ENCODE measurements around the gene TET3. TPM values are rescaled to one million over a fixed set of nuclear protein-coding genes. Genes with fewer than 3 reads are reported as not detected.

Gene TET3
- total and polyA plus RNA-seq, 2 donors (not counting 3 experiments of a cell fraction or from before 2014, with no cell fraction given): 3.4 to 15.6 TPM

- no peaks in the 10 kb centered on the region for H4K20me1 ChIP-seq (replicated peaks; ENCODE audit: control insufficient read depth, extremely low read depth, insufficient read depth, low read length)
- no peak overlapping the region for H2AFZ ChIP-seq (ENCODE audit: low read depth, low read length)
- H3K4me3 ChIP-seq (replicated peaks in 1 of 3; ENCODE audit: insufficient read depth in 1 of 3, low read depth in 1 of 3, low read length in 3 of 3): no peak overlapping the region
- no peaks in the 10 kb centered on the region for H3K9me1 ChIP-seq (replicated peaks; ENCODE audit: control insufficient read depth, extremely low read depth, insufficient read depth, low read length)
- H3K9me3 ChIP-seq (replicated peaks; ENCODE audit: control insufficient read depth, insufficient read depth, low read length): no peaks in the 10 kb centered on the region
- BruUV-seq (replicated peaks): no TSS peak
- ChIA-PET CTCF (no interaction called here), POLR2A (no interaction called here)
- peaks cover 9% of the 10 kb centered on the region for H3K79me2 ChIP-seq (ENCODE audit: control insufficient read depth, insufficient read depth, low read length)
- H3K27me3 ChIP-seq (ENCODE audit: control insufficient read depth in 2 of 2, insufficient read depth in 2 of 2, low read length in 2 of 2): no peaks in the 10 kb centered on the region
- DNase-seq (ENCODE audit: low read depth, low spot score) (no peak), FAIRE-seq (no peak)
- H3K4me1 ChIP-seq (ENCODE audit: control insufficient read depth, extremely low read depth, insufficient read depth, low read length): no peaks in the 10 kb centered on the region
- no peak overlapping the region for H3K4me2 ChIP-seq (ENCODE audit: insufficient read depth, low read length)
- intact Hi-C loops (cut with micrococcal nuclease) (no loop called here), dilution Hi-C loops (cut with MboI; ENCODE audit: extremely low pct_ligation_motif_present, low sequenced_read_pairs) (no loop called here)
- H3K9ac ChIP-seq (replicated peaks; ENCODE audit: extremely low read depth, insufficient read depth, low read length): no peak overlapping the region
- TF ChIP-seq MAX (IDR thresholded peaks at IDR 0.05; ENCODE audit: insufficient read depth, insufficient read length): no peak
- no peak for TF ChIP-seq EZH2 (IDR thresholded peaks at IDR 0.05; ENCODE audit: borderline replicate concordance, low read depth, low read length, severe bottlenecking)
- TF ChIP-seq CTCF (IDR thresholded peaks at IDR 0.05; ENCODE audit: extremely low read depth in 1 of 2, insufficient read depth in 1 of 2, low read depth in 1 of 2, low read length in 2 of 2): no peak
- TF ChIP-seq POLR2AphosphoS5 (IDR thresholded peaks at IDR 0.05; ENCODE audit: insufficient read depth, low read depth, low read length): no peak
- no peak for TF ChIP-seq MYC (IDR thresholded peaks at IDR 0.05; ENCODE audit: low read depth, low read length)
- no peaks in the 10 kb centered on the region for H3K36me3 ChIP-seq (ENCODE audit: control insufficient read depth in 2 of 2, extremely low read depth in 1 of 2, insufficient read depth in 2 of 2, low read length in 2 of 2)
- H3K27ac ChIP-seq (ENCODE audit: insufficient read depth, low read depth, low read length): no peak overlapping the region
Measured at GRCh38 chr2:74028290-74028689, 43.6 kb downstream of the TET3 start.

DNA sequence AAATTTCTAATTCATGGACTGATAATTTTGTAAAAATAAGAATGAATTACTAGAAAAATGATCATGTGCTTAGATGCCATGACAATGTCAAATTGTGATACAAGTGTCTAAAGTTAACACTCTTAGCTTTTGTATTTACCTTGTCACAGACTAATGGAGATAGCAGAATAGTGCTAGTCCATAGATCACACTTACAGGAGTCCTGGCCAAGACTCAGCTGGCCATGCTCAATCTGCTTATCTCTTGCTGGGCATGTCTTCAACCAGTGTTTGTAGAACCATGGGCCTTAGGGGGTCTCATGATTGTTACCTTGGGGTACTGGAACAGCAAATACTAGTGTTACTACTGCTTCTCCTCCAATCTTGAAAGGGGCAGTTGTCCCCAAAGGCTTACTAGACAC is 44.0 kb downstream of the TET3 start:
- ChIA-PET POLR2A (no interaction called here), CTCF (no interaction called here)
- H3K4me2 ChIP-seq (ENCODE audit: insufficient read depth, low read length): no peak overlapping the region

More for the DNA sequence above, 44.0 kb downstream of the TET3 start:
- intact Hi-C loops (cut with micrococcal nuclease) (no loop called here), dilution Hi-C loops (cut with MboI; ENCODE audit: extremely low pct_ligation_motif_present, low sequenced_read_pairs) (no loop called here)
- Histone ChIP-seq H3K9ac (replicated peaks; ENCODE audit: extremely low read depth, insufficient read depth, low read length) (no peak overlapping the region), H3K79me2 (ENCODE audit: control insufficient read depth, insufficient read depth, low read length) (peaks cover 7% of the 10 kb centered on the region), H3K9me3 (replicated peaks; ENCODE audit: control insufficient read depth, insufficient read depth, low read length) (no peaks in the 10 kb centered on the region), H3K27me3 (ENCODE audit: control insufficient read depth in 2 of 2, insufficient read depth in 2 of 2, low read length in 2 of 2) (no peaks in the 10 kb centered on the region), H2AFZ (ENCODE audit: low read depth, low read length) (no peak overlapping the region), H3K27ac (ENCODE audit: insufficient read depth, low read depth, low read length) (no peak overlapping the region), H3K4me1 (ENCODE audit: control insufficient read depth, extremely low read depth, insufficient read depth, low read length) (no peaks in the 10 kb centered on the region), H3K36me3 (ENCODE audit: control insufficient read depth in 2 of 2, extremely low read depth in 1 of 2, insufficient read depth in 2 of 2, low read length in 2 of 2) (no peaks in the 10 kb centered on the region), H3K9me1 (replicated peaks; ENCODE audit: control insufficient read depth, extremely low read depth, insufficient read depth, low read length) (no peaks in the 10 kb centered on the region), H4K20me1 (replicated peaks; ENCODE audit: control insufficient read depth, extremely low read depth, insufficient read depth, low read length) (no peaks in the 10 kb centered on the region), H3K4me3 (replicated peaks in 1 of 3; ENCODE audit: insufficient read depth in 1 of 3, low read depth in 1 of 3, low read length in 3 of 3) (no peak overlapping the region)
- no TSS peak for BruUV-seq (replicated peaks)
- TF ChIP-seq FOS (IDR thresholded peaks at IDR 0.05; ENCODE audit: borderline replicate concordance, insufficient read depth, low read length): no peak
- no peak for TF ChIP-seq GATA2 (IDR thresholded peaks at IDR 0.05; ENCODE audit: insufficient read depth, insufficient read length, low read depth, low read length)
- TF ChIP-seq POLR2AphosphoS5 (IDR thresholded peaks at IDR 0.05; ENCODE audit: insufficient read depth, low read depth, low read length): no peak
- no peak for TF ChIP-seq MYC (IDR thresholded peaks at IDR 0.05; ENCODE audit: low read depth, low read length)
- no peak for TF ChIP-seq POLR2A (IDR thresholded peaks at IDR 0.05; ENCODE audit: low read depth, low read length)
- TF ChIP-seq MAX (IDR thresholded peaks at IDR 0.05; ENCODE audit: insufficient read depth, insufficient read length): no peak
- no peak for TF ChIP-seq EZH2 (IDR thresholded peaks at IDR 0.05; ENCODE audit: borderline replicate concordance, low read depth, low read length, severe bottlenecking)
- TF ChIP-seq JUN (IDR thresholded peaks at IDR 0.05; ENCODE audit: borderline replicate concordance, insufficient read depth, insufficient read length, low read depth): no peak
- TF ChIP-seq CTCF (IDR thresholded peaks at IDR 0.05; ENCODE audit: extremely low read depth in 1 of 2, insufficient read depth in 1 of 2, low read depth in 1 of 2, low read length in 2 of 2): no peak
- no peak for FAIRE-seq
- no peak for DNase-seq (ENCODE audit: low read depth, low spot score)

Data from endothelial cell of umbilical vein (primary cell).